Muscle of leg (tissue), 11 donors: ENCODE measurements around the gene CATSPERZ. TPM values are rescaled to one million over a fixed set of nuclear protein-coding genes. Genes with fewer than 3 reads are reported as not detected.
"Not testable (repeated sequence)": the region's sequence is repeated elsewhere in the genome, so short reads cannot be mapped to it uniquely, and the experiment has no call there.

ENCODE experiments used
- DNase-seq: peaks from one replicate; pipeline ENCODE4 v3.0.0; 2013
- H3K27ac ChIP-seq: one replicate; pipeline ENCODE4 v1.5.1; 2013; ENCODE audit warnings: mild to moderate bottlenecking, low read length, control low read depth
- H3K27me3 ChIP-seq: one replicate; pipeline ENCODE4 v1.6.1; 2013; ENCODE audit warnings: low read length; ENCODE audit not compliant: control insufficient read depth, insufficient read depth
- H3K36me3 ChIP-seq: one replicate; pipeline ENCODE4 v1.6.1; 2013; ENCODE audit warnings: low read length; ENCODE audit not compliant: control insufficient read depth, insufficient read depth
- H3K4me1 ChIP-seq: one replicate; pipeline ENCODE4 v1.6.1; 2013; ENCODE audit warnings: low read length; ENCODE audit not compliant: control insufficient read depth, insufficient read depth
- H3K4me3 ChIP-seq: one replicate; pipeline ENCODE4 v1.5.1; 2013; ENCODE audit warnings: low read length, control low read depth
- H3K9me3 ChIP-seq: replicated peaks from 2 replicates; pipeline ENCODE4 v1.6.1; 2013; ENCODE audit warnings: low read depth, low read length; ENCODE audit not compliant: control insufficient read depth
- WGBS: methylation state at CpG from one replicate; pipeline ENCODE4 v1.1.5; 2013; ENCODE audit warnings: missing lambda C conversion rate; ENCODE audit not compliant: insufficient coverage; 5-methylcytosine and 5-hydroxymethylcytosine counted together
- polyA plus RNA-seq, 8 donors: library from polyadenylated mRNA; unstranded; fragments of 120-200 nt; gene quantifications; one replicate each; pipeline versions ENCODE4 v1.2.1 to v1.2.3, GENCODE V29; 2013; ENCODE audit warnings: inconsistent platforms in 1 of 8, low replicate concordance in 1 of 8; ENCODE audit not compliant: insufficient read length in 8 of 8, insufficient read depth in 1 of 8
- total RNA-seq: library from RNA; stranded (reverse); fragments of 120-200 nt; gene quantifications from one replicate; pipeline ENCODE4 v1.2.4, GENCODE V29; 2013

Gene CATSPERZ
- total and polyA plus RNA-seq, 9 donors = 0.14 TPM; not detected in 8

DNA sequence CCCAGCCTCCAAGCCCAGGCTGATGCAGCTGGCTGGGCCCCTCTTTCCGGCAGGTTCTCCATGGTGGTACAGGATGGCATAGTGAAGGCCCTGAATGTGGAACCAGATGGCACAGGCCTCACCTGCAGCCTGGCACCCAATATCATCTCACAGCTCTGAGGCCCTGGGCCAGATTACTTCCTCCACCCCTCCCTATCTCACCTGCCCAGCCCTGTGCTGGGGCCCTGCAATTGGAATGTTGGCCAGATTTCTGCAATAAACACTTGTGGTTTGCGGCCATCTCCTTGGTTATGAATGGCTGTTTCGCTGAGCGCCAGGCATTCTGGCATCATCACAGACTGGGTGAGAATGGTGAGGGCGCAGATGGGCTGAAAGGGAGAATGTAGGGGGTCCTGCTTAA is 21.4 kb downstream of the CATSPERZ start:
- H3K9me3 ChIP-seq = no peaks in the 10 kb centered on the region
- no peaks in the 10 kb centered on the region for H3K27me3 ChIP-seq
- peaks cover 29% of the 10 kb centered on the region for H3K36me3 ChIP-seq
- H3K27ac ChIP-seq = no peak overlapping the region
- H3K4me3 ChIP-seq = no peak overlapping the region
- no peak for DNase-seq
- 92% methylated on average over 4 of the region's 5 CpGs for WGBS
- peaks cover 17% of the 10 kb centered on the region for H3K4me1 ChIP-seq

DNA sequence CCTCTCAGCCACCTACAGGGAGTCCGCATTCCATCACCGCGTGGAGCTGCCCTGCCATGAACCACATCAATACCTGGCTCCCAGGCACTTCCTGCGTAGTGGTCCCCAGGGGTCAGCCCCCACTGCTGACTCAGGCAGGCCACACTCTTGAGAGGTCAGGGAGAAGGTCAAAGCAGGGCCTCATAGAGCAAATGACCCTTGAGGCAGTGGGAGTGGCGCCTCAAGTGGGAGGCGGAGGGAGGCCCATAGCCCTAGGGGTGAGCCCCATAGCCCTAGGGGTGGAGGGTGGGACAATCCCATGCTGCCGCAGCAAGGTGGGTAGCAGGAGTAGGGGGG is 22.7 kb downstream of the CATSPERZ start:
- peaks cover 29% of the 10 kb centered on the region for H3K36me3 ChIP-seq
- 79% methylated on average over 2 of the region's 7 CpGs for WGBS
- peaks cover 10% of the 10 kb centered on the region for H3K4me1 ChIP-seq
- H3K4me3 ChIP-seq = no peak overlapping the region
- H3K27ac ChIP-seq = no peak overlapping the region
- no peak for DNase-seq
- peaks cover 3% of the 10 kb centered on the region for H3K9me3 ChIP-seq
- no peaks in the 10 kb centered on the region for H3K27me3 ChIP-seq

- no peaks in the 10 kb centered on the region for H3K27me3 ChIP-seq
- H3K4me3 ChIP-seq = no peak overlapping the region
- H3K9me3 ChIP-seq = peaks cover 3% of the 10 kb centered on the region
- peaks cover 10% of the 10 kb centered on the region for H3K4me1 ChIP-seq
- H3K36me3 ChIP-seq = peaks cover 29% of the 10 kb centered on the region
- no peak for DNase-seq
- H3K27ac ChIP-seq = no peak overlapping the region
- WGBS = 67% methylated on average over 2 of the region's 5 CpGs
Measured at GRCh38 chr11:64323373-64323772, 23.2 kb downstream of the CATSPERZ start.

DNA sequence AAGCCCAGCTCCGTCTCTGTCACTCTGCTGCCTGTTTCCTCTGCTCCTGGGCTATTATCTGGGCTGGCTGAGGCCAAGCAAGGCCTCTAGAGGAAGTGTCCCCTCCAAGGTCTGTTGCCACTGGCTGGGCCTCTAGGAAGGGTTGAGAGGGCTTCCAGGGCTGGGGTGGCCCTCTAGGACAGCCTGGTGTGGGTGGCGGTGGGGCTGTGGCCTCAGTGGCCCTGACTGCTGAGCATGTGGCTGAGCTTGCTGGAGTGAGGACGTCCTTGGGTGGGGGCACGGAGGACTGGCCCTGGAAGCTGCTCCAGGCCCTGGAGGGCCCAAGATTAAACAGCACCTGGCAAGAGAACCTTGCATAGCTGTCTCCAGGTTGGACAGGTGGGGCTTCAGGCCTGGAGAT is 23.8 kb downstream of the CATSPERZ start:
- H3K27me3 ChIP-seq, H3K4me3 ChIP-seq, H3K4me1 ChIP-seq, DNase-seq, H3K27ac ChIP-seq, H3K9me3 ChIP-seq: not testable (repeated sequence)
- H3K36me3 ChIP-seq = peaks cover 29% of the 10 kb centered on the region
- 74% methylated on average over 3 of the region's 4 CpGs for WGBS

GRCh38 chr11:64324692-64325469 is 24.7 kb downstream of the CATSPERZ start:
- H3K27me3 ChIP-seq = peaks cover 4% of the 10 kb centered on the region
- H3K9me3 ChIP-seq = peaks cover 3% of the 10 kb centered on the region
- H3K27ac ChIP-seq = no peak overlapping the region
- DNase-seq = no peak
- peaks cover 24% of the 10 kb centered on the region for H3K36me3 ChIP-seq
- H3K4me3 ChIP-seq = no peak overlapping the region
- H3K4me1 ChIP-seq = no peaks in the 10 kb centered on the region
- WGBS = 67% methylated on average over 2 of the region's 11 CpGs

DNA sequence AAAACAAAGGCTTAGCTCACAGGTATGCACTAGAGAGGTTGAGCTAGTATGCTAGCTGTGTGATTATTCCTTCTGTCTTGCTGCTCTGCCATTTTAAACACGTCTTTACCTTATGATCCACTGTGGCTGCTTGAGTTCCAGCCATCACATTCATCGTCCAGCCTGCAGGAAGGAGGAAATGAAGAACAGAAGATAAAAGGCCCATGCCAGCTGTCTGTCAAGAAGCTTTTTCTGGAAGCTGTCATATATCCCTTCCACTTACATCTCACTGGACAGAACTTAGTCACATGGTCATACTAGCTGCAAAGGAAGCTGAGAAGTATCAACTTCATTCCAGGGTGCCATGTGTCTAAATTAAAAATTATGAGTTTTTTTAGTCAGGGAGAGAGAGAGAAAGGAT is 27.2 kb downstream of the CATSPERZ start:
- peaks cover 3% of the 10 kb centered on the region for H3K4me1 ChIP-seq
- peaks cover 3% of the 10 kb centered on the region for H3K9me3 ChIP-seq
- no peak overlapping the region for H3K4me3 ChIP-seq
- peaks cover 6% of the 10 kb centered on the region for H3K36me3 ChIP-seq
- H3K27ac ChIP-seq = no peak overlapping the region
- no peak for DNase-seq
- no CpG with 5 or more reads among the region's 2 CpGs for WGBS
- H3K27me3 ChIP-seq = peaks cover 4% of the 10 kb centered on the region

DNA sequence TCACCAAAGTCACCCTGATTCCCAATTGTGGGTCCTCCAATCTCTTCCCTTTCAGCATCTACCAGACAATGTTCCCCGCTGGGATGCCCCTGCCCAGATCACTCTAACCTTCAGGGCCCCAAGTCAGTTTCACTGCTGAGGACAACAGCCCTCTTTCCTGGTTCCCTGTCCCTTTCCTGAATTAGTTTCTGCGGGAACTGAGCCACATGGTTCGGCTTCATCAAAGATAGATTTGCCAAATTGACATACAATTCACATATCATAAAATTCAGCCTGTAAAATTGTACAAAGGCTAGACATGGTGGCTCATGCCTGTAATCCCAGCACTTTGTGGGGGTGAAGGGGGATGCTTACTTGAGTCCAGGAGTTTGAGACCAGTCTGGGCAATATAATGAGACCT is 27.8 kb downstream of the CATSPERZ start:
- Histone ChIP-seq H3K4me1 (peaks cover 3% of the 10 kb centered on the region), H3K9me3 (peaks cover 3% of the 10 kb centered on the region), H3K27me3 (peaks cover 4% of the 10 kb centered on the region), H3K4me3 (no peak overlapping the region), H3K27ac (no peak overlapping the region), H3K36me3 (peaks cover 6% of the 10 kb centered on the region)
- 70% methylated on average over 1 of the region's 3 CpGs for WGBS
- DNase-seq = no peak

GRCh38 chr11:64330888-64331287 is 30.7 kb downstream of the CATSPERZ start:
- WGBS = 91% methylated on average over 7 of the region's 11 CpGs
- peaks cover 4% of the 10 kb centered on the region for H3K27me3 ChIP-seq
- no peak for DNase-seq
- peaks cover 3% of the 10 kb centered on the region for H3K9me3 ChIP-seq
- H3K27ac ChIP-seq = no peak overlapping the region
- no peak overlapping the region for H3K4me3 ChIP-seq
- H3K36me3 ChIP-seq = no peaks in the 10 kb centered on the region
- H3K4me1 ChIP-seq = peaks cover 3% of the 10 kb centered on the region

GRCh38 chr11:64331569-64332371 is 31.6 kb downstream of the CATSPERZ start:
- peaks cover 3% of the 10 kb centered on the region for H3K4me1 ChIP-seq
- DNase-seq = peak; percentile 61
- H3K27ac ChIP-seq = no peak overlapping the region

DNA sequence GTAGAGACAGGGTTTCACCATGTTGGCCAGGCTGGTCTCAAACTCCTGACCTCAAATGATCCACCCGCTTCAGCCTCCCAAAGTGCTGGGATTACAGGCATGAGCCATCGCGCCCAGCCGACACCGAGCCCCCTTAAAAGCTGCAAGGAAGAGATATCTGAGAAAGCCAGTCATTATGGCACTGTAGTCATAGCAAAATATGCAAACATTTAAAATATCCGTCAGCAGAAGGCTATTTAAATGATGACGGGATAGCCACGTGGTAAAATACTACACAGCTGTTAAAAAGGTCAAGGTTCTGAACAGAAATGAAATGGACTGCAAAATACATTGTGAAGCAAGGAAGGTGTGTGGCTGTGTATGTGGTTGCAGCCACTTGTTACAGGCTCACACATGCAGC is 33.4 kb downstream of the CATSPERZ start:
- no peak overlapping the region for H3K27ac ChIP-seq
- H3K27me3 ChIP-seq = peaks cover 4% of the 10 kb centered on the region
- no peak overlapping the region for H3K4me3 ChIP-seq
- H3K4me1 ChIP-seq = peaks cover 3% of the 10 kb centered on the region
- H3K36me3 ChIP-seq = no peaks in the 10 kb centered on the region
- no peaks in the 10 kb centered on the region for H3K9me3 ChIP-seq
- WGBS = 100% methylated on average over 6 of the region's 8 CpGs
- DNase-seq = no peak

More at GRCh38 chr11:64331569-64332371, 31.6 kb downstream of the CATSPERZ start:
- Histone ChIP-seq H3K36me3 (no peaks in the 10 kb centered on the region), H3K9me3 (peaks cover 3% of the 10 kb centered on the region), H3K4me3 (no peak overlapping the region), H3K27me3 (peaks cover 4% of the 10 kb centered on the region)
- WGBS = 53% methylated on average over 19 of the region's 20 CpGs
